GM18907 (cell line): ENCODE data around the gene CRYBA4.
"Not testable (repeated sequence)": the region's sequence is repeated elsewhere in the genome, so short reads cannot be mapped to it uniquely, and the experiment has no call there.

Experiments used
- ATAC-seq: cut with Tn5 transposase; IDR thresholded peaks from one replicate; pipeline ENCODE4 v1.9.1; 2021; ENCODE audit warnings: mild to moderate bottlenecking, moderate library complexity; ENCODE audit not compliant: unreplicated experiment

The CRYBA4 gene

GRCh38 chr22:26593763-26594162, 28.0 kb upstream of the CRYBA4 start:
- no peak for ATAC-seq

DNA sequence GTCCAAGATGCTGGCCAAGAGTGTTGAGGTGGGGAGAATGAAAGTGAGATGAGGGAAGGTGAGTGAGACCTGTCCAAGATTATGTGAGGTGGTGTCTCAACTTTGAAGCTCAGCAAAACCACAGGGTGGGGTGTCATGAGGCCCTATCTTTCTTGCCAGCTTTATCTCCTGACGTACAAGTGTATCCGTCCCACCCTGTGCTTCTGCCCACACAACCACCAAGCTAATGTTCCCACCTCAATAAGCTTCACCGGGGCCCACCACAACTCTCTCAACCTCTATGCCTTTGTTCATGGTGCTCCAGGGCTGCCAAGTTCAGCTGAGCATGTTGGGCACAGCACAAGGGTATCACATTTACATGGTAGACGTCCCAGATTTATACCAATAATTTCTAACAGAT, 24.7 kb upstream of the CRYBA4 start:
- no peak for ATAC-seq

- ATAC-seq: no peak
These were observed 24.3 kb upstream of the CRYBA4 start for GRCh38 chr22:26597480-26597879.

GRCh38 chr22:26599505-26599904, 22.3 kb upstream of the CRYBA4 start:
- ATAC-seq: no peak

GRCh38 chr22:26601726-26602125, 20.0 kb upstream of the CRYBA4 start:
- ATAC-seq: no peak

GRCh38 chr22:26602127-26602526, 19.6 kb upstream of the CRYBA4 start:
- ATAC-seq: no peak

GRCh38 chr22:26604368-26604767, 17.4 kb upstream of the CRYBA4 start:
- ATAC-seq: no peak

DNA sequence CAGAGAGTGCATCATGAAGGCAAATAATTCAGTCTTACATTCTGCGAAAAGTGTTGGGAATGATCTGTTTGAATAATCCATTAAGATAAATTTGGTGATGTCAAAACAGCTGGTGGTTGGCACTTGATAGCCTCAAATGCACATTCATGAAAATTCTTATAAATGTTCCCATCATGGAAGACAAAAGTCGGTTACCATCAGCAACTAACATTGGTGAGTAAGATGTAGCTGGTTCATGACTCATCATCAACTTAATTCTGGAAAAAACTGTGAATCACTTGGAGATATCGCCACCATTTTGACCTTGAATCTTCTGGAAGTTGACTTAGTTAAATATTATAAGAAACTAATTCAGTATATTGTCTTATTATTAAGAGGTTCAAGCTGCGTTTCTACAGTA, 15.2 kb upstream of the CRYBA4 start:
- ATAC-seq: no peak

GRCh38 chr22:26608129-26608528, 13.6 kb upstream of the CRYBA4 start:
- ATAC-seq: no peak

DNA sequence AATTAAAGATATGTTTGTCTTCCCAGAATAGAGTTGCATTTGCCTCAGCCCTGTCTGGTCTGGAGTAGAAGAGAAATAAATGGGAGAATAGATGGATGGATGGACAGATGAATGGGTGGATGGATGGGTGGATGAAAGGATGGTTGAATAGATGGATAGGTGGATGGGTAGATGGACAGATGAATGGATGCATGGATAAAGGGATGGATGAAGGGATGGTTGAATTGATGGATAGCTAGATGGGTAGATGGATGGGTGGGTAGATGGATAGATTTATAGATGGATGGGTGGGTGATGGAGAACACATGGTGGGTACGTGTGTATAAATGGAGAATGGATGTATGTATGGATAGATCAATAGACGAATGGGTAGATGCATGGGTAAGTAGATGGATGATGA, 12.5 kb upstream of the CRYBA4 start:
- no peak for ATAC-seq

- ATAC-seq: peak; percentile 76
These were observed 11.4 kb upstream of the CRYBA4 start for GRCh38 chr22:26610072-26610958.

DNA sequence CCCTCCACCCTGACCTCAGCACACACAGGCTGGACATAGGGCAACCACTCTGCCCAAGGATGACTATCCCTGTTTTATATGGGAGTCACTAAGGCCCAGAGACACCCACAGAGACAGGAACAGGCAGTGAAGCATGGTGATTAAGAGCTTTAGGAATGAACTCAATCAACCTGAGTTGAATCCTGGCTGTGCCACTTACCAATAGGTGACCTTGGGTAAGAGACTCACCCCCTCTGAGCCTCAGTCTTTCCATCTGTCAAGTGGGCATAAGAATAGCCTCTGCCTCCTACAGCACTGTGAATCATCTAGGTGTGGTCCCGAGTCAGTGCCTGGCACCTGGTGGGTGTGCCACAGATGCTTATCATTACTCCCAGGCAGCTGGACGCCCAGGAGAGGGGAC, 10.8 kb upstream of the CRYBA4 start:
- no peak for ATAC-seq

- no peak for ATAC-seq
These were observed 9.1 kb upstream of the CRYBA4 start for GRCh38 chr22:26612652-26613051.

DNA sequence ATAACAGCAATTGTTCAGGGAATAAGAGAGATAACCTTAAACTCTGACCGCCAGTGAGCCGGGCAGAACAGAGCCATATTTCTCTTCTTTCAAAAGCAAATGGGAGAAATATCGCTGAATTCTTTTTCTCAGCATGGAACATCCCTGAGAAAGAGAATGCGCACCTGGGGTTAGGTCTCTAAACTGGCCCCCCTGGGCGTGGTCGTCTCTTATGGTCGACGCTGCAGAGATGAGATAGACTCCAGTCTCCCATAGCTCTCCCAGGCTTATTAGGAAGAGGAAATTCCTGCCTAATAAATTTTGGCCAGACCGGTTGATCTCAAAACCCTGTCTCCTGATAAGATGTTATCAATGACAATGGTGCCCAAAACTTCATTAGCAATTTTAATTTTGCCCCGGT, 8.0 kb upstream of the CRYBA4 start:
- ATAC-seq: not testable (repeated sequence)

DNA sequence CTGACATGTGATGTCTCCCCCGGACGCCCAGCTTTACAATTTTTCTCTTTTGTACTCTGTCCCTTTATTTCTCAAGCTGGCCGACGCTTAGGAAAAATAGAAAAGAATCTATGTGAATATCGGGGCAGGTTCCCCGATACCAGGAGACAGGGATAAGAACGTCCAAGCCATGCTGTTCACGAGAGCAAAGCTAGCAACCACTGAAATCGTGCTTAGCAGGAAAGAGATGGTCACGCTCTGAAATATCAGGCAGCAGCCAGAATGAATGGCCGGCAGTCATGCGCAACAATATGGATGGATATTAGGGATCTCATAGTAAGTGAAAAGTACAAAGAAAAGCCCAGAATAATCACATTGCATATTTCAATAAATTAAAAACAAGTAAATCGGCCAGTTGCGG, 7.4 kb upstream of the CRYBA4 start:
- no peak for ATAC-seq

- peak; percentile 54 for ATAC-seq
These were observed 6.6 kb upstream of the CRYBA4 start for GRCh38 chr22:26615149-26615548.

DNA sequence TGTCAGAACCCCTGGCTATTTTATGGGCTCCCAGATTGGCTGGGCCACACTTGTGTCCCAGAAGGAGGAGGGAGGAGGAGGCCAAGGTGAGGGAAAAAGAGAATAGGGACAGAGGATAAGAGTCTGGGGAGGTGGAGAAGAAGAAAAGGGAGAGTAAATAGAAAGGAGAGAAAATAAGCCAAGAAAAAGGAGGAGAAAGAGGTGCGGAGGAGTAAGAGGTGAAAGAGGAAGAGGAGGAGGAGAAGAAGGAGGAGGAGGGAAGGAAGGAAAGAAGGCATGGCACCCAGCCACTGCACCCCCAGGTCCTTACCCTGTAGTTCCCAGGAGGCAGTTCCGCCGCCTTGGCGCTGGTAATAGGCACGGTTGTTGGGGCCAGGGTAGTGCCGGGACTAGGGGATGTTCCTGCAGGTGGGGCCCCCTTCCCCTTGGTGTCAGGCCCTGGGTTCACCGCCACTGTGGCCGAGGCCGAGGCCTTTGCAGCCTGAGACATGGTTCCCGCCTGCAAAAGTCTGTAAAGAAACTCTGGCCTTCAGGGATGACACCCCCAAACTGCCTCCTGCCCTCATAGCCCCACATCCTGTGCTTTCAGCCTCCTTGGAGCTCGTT, 5.8 kb upstream of the CRYBA4 start:
- ATAC-seq: no peak

- ATAC-seq: no peak
These were observed 5.1 kb upstream of the CRYBA4 start for GRCh38 chr22:26616650-26617049.

DNA sequence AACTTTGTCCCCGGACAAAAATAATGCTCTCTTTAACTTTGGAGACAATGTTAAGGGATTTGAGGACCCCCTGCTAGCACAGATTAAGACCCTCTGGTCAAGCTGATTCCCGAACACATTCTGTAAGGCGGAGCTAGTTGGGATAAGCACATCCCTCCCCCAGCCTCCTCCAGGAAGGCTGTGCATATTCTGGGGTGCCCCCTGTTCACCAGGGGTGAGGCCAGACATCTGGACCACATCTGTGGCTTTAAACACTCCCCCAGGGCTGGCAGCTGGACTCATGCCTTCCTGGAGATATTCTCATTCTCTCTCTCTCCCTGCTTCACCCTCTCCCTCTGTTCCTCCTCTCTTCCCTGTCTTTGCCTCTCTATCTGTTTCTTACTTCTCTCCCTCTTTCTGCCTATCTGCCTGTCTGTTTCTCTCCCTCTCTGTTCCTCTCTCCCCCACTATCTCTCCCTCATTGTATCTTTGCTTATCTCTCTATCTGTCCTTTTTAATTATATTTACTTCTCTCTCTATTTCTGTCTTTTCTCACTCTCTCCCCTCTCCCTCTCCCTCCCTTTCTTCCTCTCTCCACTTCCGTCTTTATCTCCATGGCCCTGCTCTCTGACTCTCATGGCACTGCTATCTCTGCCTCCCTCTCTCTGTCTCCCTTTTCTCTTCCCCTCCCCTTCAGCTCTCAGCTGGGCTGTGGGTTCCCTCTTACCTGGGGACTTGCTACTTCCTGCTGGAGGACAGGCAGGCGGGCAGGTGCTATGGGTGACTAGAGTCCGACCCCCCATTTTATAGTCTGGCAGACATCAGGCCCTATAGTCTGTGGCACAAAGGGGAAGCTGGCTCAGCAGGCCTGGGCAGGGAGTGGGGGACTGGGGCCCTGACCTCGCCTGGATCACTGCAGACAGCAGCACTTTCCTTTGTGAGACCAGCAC, 4.2 kb upstream of the CRYBA4 start, which contains the start of gene CRYBB1:
CRYBB1 (minus strand) TSS at position 757 of the 929 bp plus-strand sequence. CDS start 1,708 bp downstream, outside the sequence.
- no peak for ATAC-seq

GRCh38 chr22:26618455-26618854, 3.3 kb upstream of the CRYBA4 start:
- ATAC-seq: no peak

DNA sequence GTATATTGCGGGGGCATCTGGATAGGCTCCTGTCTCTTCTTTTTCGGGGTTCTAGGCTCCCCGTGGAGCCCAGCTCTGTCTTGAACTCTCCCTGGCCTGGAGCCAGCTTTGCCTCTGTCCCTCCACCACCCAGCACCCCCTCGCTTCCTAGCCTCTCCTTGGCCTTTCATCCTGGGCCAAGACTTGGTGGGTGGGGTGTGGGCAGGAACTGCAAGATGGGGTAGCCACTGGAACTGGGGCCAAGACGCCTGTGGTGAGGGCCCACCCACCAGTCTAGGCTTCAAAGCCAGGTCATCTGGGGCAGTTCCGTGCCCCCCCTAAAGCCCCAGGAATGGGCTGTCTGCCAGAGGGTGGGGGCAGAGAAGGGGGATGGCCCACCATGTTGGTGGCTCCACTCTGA, 2.3 kb upstream of the CRYBA4 start:
- ATAC-seq: no peak
